PFSK-1 (cell line): Measurements from ENCODE around the gene ERC1.

Experiments
- POLR2AphosphoS5 ChIP-seq: IDR thresholded peaks from 2 replicates; pipeline ENCODE4 v1.6.1; 2012; ENCODE audit warnings: low read depth, mild to moderate bottlenecking, control low read depth, low read length, moderate library complexity
- SIN3A ChIP-seq: IDR thresholded peaks from 2 replicates; pipeline ENCODE4 v1.6.1; 2012; ENCODE audit warnings: mild to moderate bottlenecking, low read length, moderate library complexity, borderline replicate concordance; ENCODE audit not compliant: insufficient read depth
- TAF1 ChIP-seq: IDR thresholded peaks from 2 replicates; pipeline ENCODE4 v1.6.1; 2012; ENCODE audit warnings: low read length, control low read depth, borderline replicate concordance; ENCODE audit not compliant: insufficient read depth

DNA sequence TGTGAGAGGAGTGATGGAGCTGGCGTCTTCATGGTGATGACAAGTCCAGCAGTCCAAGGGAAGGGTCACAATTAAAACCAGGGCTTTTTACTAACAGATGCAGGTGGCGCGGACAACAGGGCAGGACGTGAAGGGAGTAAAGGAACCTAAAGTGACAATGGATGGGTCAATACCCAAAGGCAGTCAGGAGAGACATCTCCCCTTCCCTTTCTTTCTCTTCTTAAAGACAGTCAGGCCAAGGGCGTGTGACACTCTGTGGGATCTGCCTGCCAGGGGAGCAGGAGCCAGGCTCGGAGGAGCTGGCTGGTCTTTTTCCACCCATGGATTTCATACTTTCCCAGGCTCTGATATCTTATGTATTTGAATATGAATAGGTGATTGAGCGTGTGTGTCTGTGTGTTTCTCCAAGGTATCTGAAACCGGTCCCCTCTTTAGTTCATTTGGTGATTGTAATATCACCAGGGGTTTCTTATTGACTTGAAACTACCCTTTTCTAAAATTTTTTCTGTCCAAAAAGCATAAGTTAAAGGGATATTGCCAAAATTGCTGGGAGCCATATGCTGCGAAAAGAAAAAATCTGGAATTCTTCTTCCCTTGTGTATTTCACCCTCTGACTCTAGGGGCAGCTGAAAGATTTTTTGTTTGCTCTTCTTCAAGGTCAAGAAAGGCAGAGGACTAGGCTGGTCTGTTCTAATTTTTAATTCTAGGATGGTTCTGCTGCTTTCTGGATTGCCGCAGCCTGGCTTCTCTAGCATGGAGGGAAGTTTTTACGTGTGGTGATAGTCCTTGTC lies 541.5 kb downstream of the ERC1 start:
- TF ChIP-seq POLR2AphosphoS5 (no peak), TAF1 (no peak), SIN3A (no peak)
